ENCODE results near the gene DDO. TPM values are rescaled to one million over a fixed set of nuclear protein-coding genes. Genes with fewer than 3 reads are reported as not detected.

DDO gene
- total and polyA plus RNA-seq, 2 of the 8 experiments (the other 6 are each of a cell fraction or from before 2014, with no cell fraction given), result not detected

DNA sequence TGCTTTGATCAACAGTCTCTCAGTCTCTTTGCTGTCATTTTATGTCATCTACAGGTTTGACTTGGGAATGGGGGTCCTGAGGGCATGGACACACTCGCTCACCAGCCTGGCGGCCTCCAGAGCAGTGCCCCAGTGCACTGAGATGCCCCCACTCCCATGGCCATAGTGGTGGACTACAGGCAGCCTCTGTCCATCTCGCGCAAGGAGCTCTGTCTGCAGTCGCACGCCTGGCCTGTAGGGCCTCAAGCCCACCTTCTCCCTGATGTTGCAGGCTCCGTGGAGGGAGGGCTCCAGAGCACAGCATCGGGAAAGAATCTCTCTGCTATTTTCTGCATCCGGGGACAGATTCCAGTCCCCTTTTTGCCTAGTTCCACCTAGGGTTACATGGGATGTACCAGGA, 22.6 kb downstream of the DDO start:
- no peak overlapping the region for H3K56ac ChIP-seq (replicated peaks; ENCODE audit: insufficient read length, low read depth, low read length)
- no peak overlapping the region for H2BK5ac ChIP-seq (ENCODE audit: low read depth, low read length)
- no peaks in the 10 kb centered on the region; the same call in 1 of the 2 replicates for H3K79me1 ChIP-seq (ENCODE audit: low read depth, low read length)
- H2AK5ac ChIP-seq (ENCODE audit: low read depth, low read length), result no peak overlapping the region
- H3K14ac ChIP-seq (ENCODE audit: insufficient read length), result no peak overlapping the region
- no peaks in the 10 kb centered on the region for H3K4me1 ChIP-seq (replicated peaks in 1 of 4; ENCODE audit: control insufficient read depth in 3 of 4, insufficient read depth in 4 of 4, low read length in 3 of 4)
- peak; percentile 2 to 31; a peak in 1 of 4 replicates for TF ChIP-seq RAD21 (IDR thresholded peaks at IDR 0.05 in 1 of 2, conservative IDR thresholded peaks at IDR 0.05 in 1 of 2; ENCODE audit: low read depth in 2 of 2, low read length in 2 of 2)
- TF ChIP-seq SP1 (IDR thresholded peaks at IDR 0.05; ENCODE audit: low read depth, low read length), result no peak
- TF ChIP-seq SUZ12 (IDR thresholded peaks at IDR 0.05; ENCODE audit: low read length), result no peak
- TF ChIP-seq SIRT6 (IDR thresholded peaks at IDR 0.05; ENCODE audit: low read length), result no peak
- TF ChIP-seq, protein P1, sequence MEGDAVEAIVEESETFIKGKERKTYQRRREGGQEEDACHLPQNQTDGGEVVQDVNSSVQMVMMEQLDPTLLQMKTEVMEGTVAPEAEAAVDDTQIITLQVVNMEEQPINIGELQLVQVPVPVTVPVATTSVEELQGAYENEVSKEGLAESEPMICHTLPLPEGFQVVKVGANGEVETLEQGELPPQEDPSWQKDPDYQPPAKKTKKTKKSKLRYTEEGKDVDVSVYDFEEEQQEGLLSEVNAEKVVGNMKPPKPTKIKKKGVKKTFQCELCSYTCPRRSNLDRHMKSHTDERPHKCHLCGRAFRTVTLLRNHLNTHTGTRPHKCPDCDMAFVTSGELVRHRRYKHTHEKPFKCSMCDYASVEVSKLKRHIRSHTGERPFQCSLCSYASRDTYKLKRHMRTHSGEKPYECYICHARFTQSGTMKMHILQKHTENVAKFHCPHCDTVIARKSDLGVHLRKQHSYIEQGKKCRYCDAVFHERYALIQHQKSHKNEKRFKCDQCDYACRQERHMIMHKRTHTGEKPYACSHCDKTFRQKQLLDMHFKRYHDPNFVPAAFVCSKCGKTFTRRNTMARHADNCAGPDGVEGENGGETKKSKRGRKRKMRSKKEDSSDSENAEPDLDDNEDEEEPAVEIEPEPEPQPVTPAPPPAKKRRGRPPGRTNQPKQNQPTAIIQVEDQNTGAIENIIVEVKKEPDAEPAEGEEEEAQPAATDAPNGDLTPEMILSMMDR (IDR thresholded peaks at IDR 0.05; ENCODE audit: control extremely low read depth in 1 of 3, insufficient read depth in 1 of 3, low read depth in 1 of 3, low read length in 3 of 3), result peak; percentile 12 to 38 (median 26); a peak in 2 of 4 replicates
- TF ChIP-seq KDM4A (IDR thresholded peaks at IDR 0.05; ENCODE audit: low read depth, low read length, severe bottlenecking), result no peak
- no peaks in the 10 kb centered on the region for H4K20me1 ChIP-seq (replicated peaks in 1 of 2; ENCODE audit: control insufficient read depth in 1 of 2, insufficient read depth in 2 of 2, low read length in 2 of 2)
- H3K36me3 ChIP-seq (ENCODE audit: control insufficient read depth in 2 of 4, insufficient read depth in 4 of 4, low read length in 3 of 4), result no peaks in the 10 kb centered on the region
- H2BK12ac ChIP-seq (ENCODE audit: low read depth, low read length), result no peak overlapping the region
- no peak overlapping the region for H3K4ac ChIP-seq (replicated peaks; ENCODE audit: insufficient read length, low read depth, low read length)
- H2BK120ac ChIP-seq (replicated peaks; ENCODE audit: low read depth, low read length), result no peak overlapping the region
- H3K9ac ChIP-seq (replicated peaks in 1 of 4; ENCODE audit: extremely low read depth in 1 of 4, low read depth in 3 of 4, low read length in 3 of 4), result no peak overlapping the region; a peak in 1 of 7 replicates
- no peak overlapping the region for H2BK15ac ChIP-seq (ENCODE audit: low read length)
- H3K23me2 ChIP-seq (ENCODE audit: low read depth, low read length), result no peaks in the 10 kb centered on the region
- FAIRE-seq (no peak), DNase-seq (ENCODE audit: low read depth in 1 of 2, low spot score in 2 of 2) (no peak)
- H3K9me3 ChIP-seq (ENCODE audit: insufficient read depth in 2 of 2, low read depth in 1 of 2, low read length in 1 of 2), result no peaks in the 10 kb centered on the region
- H2BK20ac ChIP-seq (ENCODE audit: low read length), result no peak overlapping the region
- H4K91ac ChIP-seq (replicated peaks; ENCODE audit: insufficient read length, low read length), result no peak overlapping the region
- no peak overlapping the region for H3K23ac ChIP-seq (ENCODE audit: insufficient read length)
- H4K5ac ChIP-seq (ENCODE audit: insufficient read length, low read depth, low read length), result no peak overlapping the region
- no peak overlapping the region for H3K18ac ChIP-seq (ENCODE audit: extremely low read depth, low read length)
- H3K4me2 ChIP-seq (ENCODE audit: insufficient read depth in 1 of 2, low read depth in 2 of 2, low read length in 2 of 2), result no peak overlapping the region
- no peak overlapping the region; the same call in 1 of the 2 replicates for H4K8ac ChIP-seq (ENCODE audit: extremely low read depth, insufficient read depth, low read length)
- CTCF ChIA-PET (ENCODE audit: partially characterized antibody), result interaction anchor here (0.8 to 6.9 kb wide), 21 partner anchors 11 to 688 kb away, joined by 3 to 74 read pairs (median 4); partner anchors contain the start of genes CDC40 and WASF1
- no peaks in the 10 kb centered on the region for H3K27me3 ChIP-seq (replicated peaks in 1 of 4; ENCODE audit: control insufficient read depth in 3 of 4, extremely low read depth in 1 of 4, insufficient read depth in 3 of 4, low read length in 3 of 4)
- no peak overlapping the region for H3K27ac ChIP-seq (ENCODE audit: low read depth, low read length)
- 84% methylated on average over 9 of the region's 9 CpGs; no CpG with 5 or more reads in 1 of the 2 experiments for WGBS, 2 experiments (ENCODE audit: extremely low coverage in 1 of 2, insufficient coverage in 1 of 2, insufficient read length in 1 of 2, insufficient replicate concordance in 2 of 2, low coverage in 1 of 2, low lambda C conversion rate in 2 of 2, missing lambda C conversion rate in 1 of 2)
- H3K4me3 ChIP-seq (ENCODE audit: extremely low read depth in 1 of 4, insufficient read depth in 2 of 4, low read depth in 3 of 4, low read length in 4 of 4), result no peak overlapping the region
- H2AFZ ChIP-seq (ENCODE audit: low read length), result no peak overlapping the region
- H3K79me2 ChIP-seq (ENCODE audit: control insufficient read depth in 1 of 2, insufficient read depth in 2 of 2, low read length in 2 of 2), result no peaks in the 10 kb centered on the region
- POLR2A ChIA-PET (ENCODE audit: partially characterized antibody), result interaction anchor here (1.2 kb wide), 1 partner anchor 351 kb away, joined by 3 read pairs; no protein-coding TSS in a partner anchor
